T1000 (cell line): ENCODE data around the gene OR10J1.
A peak's percentile ranks its signal among the peaks of the same experiment; 100 is the strongest.
"Not testable (repeated sequence)": the region's sequence is repeated elsewhere in the genome, so short reads cannot be mapped to it uniquely, and the experiment has no call there.

ENCODE experiments used
- DNase-seq: peaks from one replicate; lab custom pipeline; 2025; ENCODE audit warnings: mixed read lengths; lab: John Stamatoyannopoulos, UW

Gene OR10J1, protein sequence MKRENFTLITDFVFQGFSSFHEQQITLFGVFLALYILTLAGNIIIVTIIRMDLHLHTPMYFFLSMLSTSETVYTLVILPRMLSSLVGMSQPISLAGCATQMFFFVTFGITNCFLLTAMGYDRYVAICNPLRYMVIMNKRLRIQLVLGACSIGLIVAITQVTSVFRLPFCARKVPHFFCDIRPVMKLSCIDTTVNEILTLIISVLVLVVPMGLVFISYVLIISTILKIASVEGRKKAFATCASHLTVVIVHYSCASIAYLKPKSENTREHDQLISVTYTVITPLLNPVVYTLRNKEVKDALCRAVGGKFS

DNA sequence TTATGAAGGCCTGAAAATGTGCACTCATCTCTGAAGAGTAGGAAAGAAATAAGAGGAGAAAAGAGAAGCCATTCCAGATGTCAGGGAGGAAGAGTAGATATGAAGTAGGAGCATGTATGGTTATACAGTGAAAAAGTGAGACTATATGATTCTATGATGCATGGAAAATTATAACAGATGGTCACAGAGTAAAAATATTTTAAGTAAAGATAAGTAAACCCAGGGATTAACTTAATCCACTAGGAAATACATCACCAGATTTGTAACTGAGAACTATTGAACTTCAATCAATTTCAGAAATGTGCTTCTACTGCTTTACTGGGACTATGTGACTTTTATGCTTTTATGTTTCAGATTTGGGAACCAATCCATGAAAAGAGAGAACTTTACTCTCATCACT lies at the start of gene OR10J1:
Gene OR10J1, plus strand, starts transcription at position 301 of the 400 bp plus-strand sequence. Its CDS starts 70 bp downstream, at position 371.
- no peak for DNase-seq

DNA sequence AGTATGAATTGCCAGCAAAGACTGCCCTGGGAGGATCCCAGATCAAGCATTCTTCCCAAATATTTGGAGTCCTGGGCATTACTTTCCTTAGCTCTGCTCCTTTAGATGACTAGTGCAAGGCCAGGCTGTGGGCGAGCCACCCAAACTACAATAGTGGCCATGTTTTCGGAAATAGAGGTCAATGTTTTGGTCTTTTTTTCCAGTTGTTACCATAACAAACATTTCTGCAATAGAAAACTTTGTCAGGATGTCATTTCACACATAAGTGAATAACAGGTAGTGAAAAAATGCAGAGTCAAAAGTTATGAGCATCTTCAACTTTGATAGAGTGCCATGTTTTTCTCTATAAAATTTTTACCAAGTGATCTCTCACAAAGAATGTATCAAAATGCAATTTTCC lies 32.7 kb upstream of the OR10J1 start:
- DNase-seq, result no peak

DNA sequence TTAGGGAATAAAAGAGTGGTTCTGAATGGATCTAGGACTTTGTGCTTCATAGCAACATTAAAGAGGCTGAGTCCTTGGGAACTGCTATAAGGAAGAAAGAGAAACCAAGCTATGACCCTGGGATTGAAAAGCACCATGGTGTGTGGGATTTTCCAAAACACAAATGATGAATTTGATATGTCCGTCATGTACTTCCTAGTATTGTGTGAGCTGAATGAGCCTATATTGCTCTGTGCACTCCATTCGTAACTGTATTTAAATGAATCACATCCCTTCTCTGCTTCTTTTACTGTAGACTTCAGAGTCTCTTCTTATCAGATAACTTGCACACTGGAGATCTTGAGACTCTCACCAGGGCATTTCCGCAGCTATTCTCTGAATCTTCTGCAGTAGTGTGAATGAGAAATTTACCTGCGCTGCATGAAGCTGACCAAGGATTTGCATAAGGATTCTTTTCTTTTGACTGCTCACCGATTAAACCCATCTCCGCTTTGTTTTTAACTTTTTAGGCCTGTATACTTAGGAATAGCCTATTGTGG lies 30.6 kb upstream of the OR10J1 start:
- no peak for DNase-seq

DNA sequence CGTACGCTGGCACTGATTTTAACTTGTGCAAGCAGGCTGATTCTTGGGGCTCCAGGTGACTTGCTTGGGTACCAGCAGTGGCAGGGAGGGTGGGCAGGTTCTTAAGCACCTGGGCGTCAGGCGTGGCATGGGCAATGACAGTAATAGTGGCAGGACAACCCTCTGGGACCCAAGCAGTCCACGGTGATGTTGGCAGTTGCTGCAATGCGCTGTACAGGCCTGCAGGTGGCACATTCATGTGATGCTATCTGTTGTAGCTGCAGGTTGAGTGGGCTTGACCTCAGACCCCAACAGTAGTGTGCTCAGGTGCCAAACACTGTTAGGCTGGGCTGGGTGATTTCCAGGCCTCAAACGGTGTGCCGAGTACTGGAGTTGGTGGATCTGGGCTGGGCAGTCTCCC lies 17.7 kb upstream of the OR10J1 start:
- DNase-seq, result no peak

DNA sequence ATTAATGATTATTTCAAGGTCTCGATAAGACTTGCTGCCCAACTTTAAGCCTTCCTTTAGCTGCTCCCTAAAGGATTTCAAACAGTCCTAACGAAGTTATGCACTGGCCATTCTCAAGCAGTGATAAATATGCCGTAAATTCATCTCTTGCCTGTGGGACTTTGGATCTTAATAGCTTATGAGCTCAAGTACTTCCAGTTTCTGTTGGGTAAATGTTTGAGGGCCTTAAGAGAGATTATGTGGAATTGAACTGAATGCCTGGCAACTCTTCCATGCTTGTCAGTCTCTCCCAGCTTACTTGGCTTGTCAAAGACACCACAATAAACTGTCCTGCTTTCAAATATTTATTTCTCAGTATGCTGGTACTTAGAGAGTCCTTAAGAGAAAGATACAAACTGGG lies 11.0 kb upstream of the OR10J1 start:
- DNase-seq, result no peak

DNA sequence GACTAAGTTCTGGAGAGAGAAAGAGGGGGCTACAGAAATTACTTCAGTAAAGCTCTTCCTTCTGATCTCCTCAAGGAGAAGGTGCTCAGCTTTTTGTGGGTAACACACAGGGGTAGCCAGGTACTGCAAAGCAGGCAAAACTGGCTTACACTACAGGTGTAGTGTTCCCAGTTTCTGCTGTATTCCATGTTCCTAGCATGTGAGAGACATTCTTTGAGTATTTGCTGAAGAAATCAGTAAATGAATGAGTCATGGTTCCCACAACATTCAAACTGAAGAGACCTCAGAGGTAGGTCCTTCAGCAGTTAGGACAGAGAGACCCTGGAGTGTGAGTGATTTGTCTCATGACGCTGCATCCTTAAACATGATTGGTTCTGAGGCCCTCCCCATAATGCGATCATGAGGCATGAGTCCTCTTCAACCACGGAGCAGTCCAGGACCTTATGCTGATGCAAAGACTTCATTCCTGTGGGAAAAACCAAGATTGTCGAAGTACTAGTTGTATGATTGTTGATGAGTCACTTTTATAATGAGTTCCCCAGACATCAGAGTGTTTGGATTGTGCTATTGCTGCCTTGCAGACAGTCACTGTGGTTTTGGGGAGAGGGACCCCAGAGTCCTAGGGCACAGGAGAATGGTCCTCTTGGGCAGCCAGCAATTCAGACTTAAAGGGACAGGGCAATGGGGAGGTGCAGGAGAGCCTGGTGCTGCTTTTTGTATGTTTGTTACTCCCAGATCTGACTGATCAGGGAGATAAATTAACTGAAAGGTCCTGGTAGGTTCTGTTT lies 10.3 kb upstream of the OR10J1 start:
- peak; percentile 47 for DNase-seq

DNA sequence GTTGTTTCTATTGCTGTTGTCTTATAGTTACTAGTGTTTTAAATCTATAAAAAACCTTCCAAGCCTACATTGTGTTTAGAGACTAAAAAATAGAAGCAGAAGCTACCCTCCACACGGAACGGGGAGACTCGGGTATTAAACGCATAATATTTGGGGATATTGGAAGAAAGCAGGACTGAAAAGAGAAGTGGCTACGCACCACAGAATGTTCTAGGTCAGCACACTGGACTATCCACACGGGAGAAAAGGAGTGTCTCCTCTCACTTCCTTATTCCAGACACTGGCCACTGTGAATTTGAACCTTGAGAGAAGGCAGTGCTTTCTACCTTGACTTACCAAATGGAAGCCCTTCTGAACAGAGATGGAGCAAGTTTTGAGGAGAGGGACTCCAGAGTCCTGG lies 8.5 kb upstream of the OR10J1 start:
- no peak for DNase-seq

DNA sequence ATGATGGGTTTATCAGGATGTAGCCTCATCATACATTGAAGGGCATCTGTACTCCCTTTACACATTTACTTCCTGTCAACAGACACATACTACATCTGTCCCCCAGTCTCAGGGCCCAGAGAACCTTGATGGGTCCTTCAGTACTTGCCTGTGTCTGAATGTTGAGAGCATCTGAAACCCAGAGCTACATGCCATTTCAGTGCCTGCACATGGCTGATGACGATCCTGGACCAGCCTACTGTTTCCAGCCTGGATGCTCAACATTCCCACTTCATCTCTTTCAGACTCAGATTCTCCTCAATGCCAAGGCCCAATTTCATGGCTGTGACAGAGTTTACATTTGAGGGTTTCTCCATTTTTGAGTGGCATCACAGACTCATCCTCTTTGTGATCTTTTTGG lies 7.6 kb upstream of the OR10J1 start, which contains the start of gene OR10J4:
Gene OR10J4, plus strand, starts transcription at position 301 of the 400 bp plus-strand sequence.
- no peak for DNase-seq

DNA sequence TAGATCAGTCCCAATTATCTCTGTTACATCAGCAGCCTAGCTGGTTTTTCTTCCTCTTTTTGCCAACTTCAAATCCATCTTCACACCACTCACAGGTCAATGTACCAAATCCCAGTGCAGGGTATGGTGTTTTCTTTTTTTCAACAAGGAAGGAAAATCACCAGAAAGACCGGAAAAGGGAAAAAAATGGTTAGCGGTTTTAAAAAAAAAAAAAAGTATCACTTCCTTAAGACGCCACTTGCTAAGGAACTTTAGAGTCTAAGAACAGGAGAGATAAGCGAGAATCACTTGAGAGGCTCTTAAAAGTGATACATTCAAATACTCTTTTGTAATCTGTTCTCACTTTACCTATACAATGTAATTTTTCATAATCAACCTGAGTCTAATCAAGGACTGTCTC lies 3.1 kb upstream of the OR10J1 start:
- no peak for DNase-seq

DNA sequence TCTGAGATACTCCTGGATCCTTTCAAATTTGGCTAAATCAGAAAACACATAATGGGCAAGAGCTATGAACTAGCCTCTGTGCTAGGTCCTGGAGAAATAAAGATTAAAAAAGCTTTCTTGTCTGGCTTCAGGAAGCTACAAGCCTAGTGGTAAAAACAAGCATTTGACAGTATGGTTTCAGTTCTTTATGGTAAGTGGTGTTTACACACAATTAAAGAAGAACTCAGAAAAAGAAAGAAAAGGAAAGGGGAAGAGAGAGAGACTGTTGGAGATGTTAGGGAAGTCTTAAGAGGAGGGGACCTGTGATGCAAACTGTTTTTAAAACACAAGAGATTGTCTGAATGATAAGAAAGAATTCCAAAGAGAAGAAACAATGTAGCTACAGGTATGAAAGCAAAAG lies 1.8 kb downstream of the OR10J1 start:
- DNase-seq, result no peak

DNA sequence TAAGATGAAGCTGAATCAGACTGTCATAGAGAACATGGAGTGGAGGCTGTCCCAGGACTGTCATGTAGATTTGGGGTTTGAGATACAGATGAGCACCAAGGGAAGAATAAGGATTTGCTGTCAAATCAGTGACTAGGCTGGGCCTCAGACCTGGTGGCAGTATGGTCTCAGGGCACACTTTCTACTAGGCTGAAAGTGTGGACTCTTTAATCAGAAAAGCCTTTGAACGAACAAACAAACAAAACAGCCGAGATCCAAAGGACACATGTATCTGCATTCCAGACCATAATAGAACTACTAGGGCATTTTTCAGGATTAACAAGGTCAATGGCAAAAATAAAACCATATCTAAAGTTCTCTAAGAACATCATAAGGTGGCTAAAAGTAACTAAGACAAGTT lies 2.9 kb downstream of the OR10J1 start:
- DNase-seq, result no peak

DNA sequence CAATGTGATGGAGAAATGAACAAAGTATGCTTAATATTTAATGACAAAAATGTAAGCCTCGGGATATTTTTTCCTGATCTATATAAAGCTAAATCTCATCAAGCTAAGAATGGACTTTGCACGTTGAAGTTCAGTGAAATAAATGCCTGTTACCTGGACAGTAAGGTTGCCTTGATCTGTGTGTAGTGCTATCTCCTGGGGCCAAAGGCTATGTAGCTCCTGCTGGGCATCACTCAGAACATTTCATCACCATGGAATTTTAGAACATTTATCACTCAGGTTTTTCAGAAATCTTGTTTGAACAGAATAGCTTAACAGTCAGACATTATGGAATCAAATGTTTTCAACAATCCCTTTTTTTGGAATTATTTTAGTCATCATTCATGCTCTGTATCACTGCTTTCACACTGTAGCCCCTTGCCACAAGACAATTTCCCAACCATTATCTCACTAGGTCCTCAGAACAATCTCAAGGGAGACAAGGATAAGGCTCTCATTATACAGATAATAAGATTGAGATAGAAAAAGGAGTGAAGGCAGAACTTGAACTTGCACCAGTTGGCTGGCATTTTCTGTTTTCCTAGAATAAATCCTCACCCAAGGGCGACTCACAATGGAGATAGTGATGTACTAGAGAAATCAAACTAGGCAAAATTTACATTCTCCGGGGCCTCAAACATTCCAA lies 3.7 kb downstream of the OR10J1 start:
- no peak for DNase-seq

DNA sequence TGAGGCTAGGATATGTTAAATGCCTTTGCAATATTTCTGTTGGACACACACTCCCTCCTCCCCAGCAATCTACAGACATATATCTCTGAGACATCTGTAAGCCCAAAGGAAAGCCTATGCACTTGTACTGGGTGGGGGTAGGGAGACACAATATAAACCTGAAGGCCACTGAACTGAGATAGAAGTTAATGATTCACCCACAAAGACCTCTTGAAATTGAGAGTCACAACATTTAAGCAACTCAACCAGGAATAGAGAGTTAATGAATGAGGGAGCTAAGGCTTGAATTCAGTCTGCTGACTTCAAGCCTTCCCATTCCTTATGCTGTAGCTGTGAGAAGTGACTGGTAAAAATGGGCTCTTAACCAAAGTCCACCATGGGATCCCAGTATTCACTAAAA lies 5.0 kb downstream of the OR10J1 start:
- DNase-seq, result no peak

DNA sequence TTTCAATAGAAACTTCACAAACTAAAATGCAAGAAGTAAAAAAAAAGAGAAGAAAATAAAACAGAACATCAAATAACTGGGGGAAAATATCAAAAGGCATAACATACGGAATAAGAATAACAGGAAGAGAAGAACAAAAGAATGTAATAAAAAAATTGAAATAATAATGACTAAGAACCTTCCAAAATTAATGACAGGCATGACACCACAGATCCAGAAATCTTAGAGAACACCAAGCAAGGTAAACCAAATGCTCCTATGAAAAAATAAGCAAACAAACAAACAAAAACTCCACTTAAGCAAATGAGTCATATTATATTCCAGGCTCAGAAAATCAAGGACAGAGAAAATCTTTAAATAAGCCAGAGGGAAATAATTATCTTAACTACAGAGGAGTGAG lies 8.7 kb downstream of the OR10J1 start:
- DNase-seq, result no peak

DNA sequence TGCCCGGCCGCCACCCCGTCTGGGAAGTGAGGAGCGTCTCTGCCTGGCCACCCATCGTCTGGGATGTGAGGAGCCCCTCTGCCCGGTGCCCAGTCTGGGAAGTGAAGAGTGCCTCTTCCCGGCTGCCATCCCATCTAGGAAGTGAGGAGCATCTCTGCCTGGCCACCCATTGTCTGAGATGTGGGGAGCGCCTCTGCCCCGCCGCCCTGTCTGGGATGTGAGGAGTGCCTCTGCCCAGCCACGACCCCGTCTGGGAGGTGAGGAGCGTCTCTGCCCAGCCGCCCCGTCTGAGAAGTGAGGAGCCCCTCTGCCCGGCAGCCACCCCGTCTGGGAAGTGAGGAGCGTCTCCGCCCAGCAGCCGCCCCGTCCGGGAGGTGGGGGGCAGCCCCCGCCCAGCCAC lies 10.1 kb downstream of the OR10J1 start:
- not testable (repeated sequence) for DNase-seq

DNA sequence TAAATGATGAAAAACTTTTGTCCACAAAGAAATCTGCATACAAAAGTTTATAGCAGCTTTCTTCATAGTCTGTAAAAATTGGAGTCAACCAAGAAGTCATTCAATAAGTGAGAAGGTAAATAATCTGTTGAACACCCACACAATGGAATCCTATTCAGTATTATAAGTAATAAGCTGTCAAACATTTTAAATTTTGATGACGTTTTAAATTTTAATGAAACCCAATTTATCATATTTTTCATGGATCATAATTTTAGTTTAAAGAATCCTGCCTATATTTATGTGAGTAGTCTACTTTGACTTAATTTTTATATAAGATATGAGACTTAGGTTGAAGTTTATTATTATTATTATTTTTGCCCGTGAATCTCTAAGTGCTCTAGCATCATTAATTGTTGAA lies 20.0 kb downstream of the OR10J1 start:
- no peak for DNase-seq

DNA sequence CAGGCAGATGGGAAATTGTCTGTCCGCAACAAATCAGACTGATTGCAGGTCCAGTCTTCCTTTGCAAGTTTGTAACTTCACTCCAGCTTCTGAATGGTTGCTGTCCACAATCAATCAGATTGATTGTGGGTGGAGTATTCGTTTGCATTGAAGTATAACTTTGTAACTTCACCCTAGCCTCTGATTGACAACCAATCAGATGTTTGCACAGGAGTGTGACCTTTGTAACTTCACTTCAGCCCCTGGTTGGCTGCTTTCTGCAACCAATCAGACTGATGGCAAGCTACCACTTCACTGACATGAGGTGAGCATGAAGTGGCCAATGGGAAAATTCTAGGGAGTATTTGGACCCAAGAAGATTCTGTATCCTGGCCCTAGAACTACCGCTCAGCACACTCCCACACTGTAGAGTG lies 25.7 kb downstream of the OR10J1 start:
- DNase-seq, result no peak

DNA sequence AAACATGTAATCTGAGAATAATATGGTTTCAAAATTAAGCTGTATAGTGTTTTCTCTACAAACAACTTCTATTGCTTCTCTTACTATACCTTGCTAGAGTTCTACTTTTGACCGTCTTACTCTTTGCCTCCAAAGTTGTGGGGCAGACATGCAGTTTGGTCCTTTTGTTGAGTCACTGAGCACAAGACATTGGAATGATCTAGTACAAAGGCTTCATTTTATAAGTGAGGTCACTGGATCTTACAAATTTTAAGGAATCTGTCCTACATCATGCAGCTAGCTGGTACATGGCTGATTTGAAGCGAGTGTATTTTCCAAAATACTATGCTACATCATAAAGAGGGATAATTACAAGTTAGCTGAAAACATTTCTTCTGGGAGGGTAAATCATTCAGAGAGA lies 28.8 kb downstream of the OR10J1 start:
- no peak for DNase-seq

DNA sequence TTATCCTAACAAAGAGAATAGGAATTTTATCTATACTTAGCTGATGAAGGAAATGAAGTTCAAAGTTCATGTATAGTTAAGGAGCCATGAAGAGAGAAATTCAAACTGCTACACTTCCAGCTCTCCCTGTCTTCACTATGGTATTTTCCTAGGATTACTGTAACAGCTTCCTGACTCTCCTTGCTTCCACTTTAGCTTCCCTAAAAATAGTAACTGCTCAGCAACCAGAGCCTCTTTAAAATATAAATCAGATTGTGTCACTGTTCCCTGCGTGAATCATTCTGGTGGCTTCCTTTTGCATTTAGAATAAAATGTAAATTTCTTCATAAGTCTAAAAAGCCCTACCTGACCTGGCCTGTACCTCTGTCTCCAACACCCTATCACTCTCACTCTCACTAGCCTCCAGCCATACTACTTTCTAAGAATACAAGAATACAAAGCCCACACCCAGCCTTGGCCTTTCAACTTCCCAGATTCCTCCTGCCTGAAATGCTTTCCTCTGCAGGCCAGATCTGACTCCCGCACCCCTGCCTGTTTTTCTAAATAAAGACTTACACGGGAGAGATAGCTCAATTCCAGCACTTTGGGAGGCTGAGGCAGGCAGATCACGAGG lies 30.5 kb downstream of the OR10J1 start:
- DNase-seq, result no peak

DNA sequence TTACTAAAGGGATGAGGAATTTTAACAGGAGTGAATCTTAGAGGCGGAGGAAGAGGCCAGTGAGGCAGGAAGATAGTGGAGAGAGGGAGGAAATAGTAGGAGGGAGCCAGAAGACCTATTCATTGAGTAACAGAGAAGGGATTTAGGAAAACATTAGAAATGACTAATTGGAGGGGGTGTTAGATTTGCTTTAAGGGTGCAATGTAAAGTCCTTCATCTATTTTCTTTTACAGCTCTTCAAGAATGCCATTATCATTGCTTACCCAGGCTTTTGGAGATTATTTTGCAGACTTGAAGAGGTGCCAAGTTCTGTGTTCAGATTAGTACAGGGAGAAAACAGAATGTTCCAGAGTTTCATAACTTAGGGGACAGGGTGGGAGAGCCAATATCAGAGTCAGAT lies 33.8 kb downstream of the OR10J1 start:
- no peak for DNase-seq

DNA sequence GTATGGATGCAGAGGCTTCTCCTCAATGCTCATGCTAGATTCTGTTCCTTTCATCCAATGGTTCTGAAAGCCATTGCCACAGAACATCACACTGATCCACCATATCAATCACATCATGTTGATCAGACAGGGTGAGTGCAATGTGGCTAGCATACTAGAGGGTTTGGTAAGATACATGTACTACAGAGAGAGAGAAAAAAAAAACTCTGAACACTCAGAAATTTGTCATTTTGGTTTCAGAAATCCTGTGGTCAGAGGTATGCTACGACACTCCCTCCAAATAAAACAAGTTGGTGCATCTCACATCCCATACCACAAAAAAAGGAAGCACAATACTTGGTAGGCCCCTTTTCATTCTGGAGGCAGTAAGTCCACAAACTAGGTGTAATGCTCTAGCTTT lies 35.4 kb downstream of the OR10J1 start:
- no peak for DNase-seq

DNA sequence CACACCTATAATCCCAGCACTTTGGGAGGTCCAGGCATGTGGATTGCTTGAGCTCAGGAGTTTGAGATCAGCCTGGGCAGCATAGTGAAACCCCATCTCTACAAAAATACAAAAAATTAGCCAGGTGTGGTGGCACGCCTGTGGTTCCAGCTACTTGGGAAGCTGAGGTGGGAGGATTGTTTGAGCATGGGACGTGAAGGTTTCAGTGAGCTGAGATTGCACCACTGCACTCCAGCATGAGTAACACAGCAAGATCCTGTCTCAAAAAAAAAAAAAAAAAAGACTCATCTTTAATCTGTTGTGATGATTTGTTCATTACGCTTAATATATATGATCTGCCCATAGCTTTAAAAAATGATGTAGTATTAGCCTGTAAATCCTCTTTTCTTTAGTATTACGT lies 44.0 kb downstream of the OR10J1 start:
- DNase-seq, result no peak
